ENCODE measurements around the gene SPEN.

DNA sequence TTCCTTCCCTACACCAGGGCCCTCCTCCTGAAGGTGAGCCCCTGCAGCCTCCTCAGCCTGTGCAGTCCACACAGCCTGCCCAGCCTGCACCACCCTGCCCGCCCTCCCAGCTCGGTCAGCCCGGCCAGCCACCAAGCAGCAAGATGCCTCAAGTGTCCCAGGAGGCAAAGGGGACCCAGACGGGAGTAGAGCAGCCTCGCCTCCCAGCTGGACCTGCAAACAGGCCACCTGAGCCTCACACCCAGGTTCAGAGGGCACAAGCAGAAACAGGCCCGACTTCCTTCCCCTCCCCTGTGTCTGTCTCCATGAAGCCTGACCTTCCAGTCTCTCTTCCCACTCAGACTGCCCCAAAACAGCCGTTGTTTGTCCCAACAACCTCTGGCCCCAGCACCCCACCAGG, 89.6 kb downstream of the SPEN start:
- no peak for TF ChIP-seq CTCF (optimal IDR thresholded peaks at IDR 0.05 in 1 of 3, IDR thresholded peaks at IDR 0.05 in 1 of 3, conservative IDR thresholded peaks at IDR 0.05 in 1 of 3; ENCODE audit: extremely low read depth in 1 of 3, insufficient read depth in 2 of 3, low read length in 3 of 3)
- TF ChIP-seq EZH2 (IDR thresholded peaks at IDR 0.05; ENCODE audit: low read length): no peak

Data from keratinocyte (primary cell).